ENCODE results near the gene CDH1.

The CDH1 gene

DNA sequence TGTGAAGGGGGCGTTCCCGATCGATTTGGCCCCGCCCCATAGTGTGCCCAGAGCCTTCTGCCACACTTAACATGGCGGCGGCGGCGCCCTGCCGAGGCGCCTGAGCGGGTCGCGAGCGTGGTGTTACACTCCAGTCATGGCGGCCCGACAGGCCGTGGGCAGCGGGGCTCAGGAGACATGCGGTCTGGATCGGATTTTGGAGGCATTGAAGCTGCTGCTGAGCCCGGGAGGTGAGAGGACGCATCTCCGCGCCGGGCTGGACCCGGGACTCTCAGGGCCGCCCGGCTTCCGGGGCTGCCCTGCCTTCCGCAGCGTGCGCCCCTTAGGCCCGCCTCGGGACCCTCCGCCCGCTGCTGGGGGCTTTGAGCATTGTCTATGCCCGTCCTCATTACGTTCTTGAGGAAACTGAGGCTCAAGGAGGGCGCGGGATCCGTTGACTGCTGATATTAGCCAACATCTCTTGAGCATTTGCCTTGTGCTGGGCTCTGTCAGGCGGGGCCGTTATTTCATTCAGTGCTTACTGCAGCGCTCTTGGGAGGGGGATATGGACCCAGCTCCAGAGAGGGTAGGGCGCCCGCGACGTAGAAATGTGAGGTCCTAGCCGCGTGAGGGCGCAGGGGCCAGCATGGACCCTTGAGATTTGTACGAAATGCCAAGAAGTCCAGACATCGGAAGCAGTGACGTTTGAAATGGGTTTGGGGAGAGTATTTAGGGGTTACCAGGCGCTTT, 106.6 kb downstream of the CDH1 start, which contains the start of gene TANGO6:
Gene TANGO6 (plus strand): TSS at position 50 of the 729 bp plus-strand sequence. CDS start 87 bp downstream, at position 137.
- peak; percentile 75 to 82 for DNase-seq (ENCODE audit: extremely low read depth in 1 of 2, low read depth in 1 of 2)

DNA sequence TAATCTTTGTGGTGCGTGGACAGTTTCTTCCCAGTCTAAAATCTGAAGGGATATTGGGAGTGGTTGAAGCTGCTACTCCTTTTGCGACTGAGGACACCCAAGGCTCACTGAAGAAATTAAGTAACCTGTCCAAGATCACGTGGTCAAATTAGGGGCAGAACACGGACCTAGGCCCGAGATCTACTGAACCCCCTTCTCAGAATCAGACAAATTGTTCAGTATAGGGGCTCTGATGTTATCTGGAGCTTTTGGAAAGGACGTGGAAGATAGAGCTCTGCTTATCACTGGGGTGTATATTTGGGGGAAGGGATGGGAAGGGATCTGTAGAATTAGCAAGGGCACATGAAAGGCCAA, 107.1 kb downstream of the CDH1 start:
- no peak for DNase-seq (ENCODE audit: extremely low read depth in 1 of 2, low read depth in 1 of 2)

DNA sequence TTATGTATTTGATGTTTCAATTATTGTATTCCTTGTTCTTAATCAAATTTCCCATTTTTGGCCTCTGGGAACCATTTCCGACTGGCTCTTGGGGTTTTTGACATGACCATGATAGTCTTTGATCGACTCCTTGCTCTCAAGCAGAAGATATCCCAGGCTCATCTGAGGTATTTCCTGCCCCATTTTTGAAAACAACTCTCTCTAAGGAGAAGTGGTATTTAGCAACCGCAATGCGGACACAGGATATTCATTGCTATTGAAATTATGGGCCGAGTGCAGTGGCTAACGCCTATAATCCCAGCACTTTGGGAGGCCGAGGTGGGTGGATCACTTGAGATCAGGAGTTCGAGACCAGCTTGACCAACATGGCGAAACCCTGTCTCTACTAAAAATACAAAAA, 111.7 kb downstream of the CDH1 start:
- no peak for DNase-seq (ENCODE audit: extremely low read depth in 1 of 2, low read depth in 1 of 2)

DNA sequence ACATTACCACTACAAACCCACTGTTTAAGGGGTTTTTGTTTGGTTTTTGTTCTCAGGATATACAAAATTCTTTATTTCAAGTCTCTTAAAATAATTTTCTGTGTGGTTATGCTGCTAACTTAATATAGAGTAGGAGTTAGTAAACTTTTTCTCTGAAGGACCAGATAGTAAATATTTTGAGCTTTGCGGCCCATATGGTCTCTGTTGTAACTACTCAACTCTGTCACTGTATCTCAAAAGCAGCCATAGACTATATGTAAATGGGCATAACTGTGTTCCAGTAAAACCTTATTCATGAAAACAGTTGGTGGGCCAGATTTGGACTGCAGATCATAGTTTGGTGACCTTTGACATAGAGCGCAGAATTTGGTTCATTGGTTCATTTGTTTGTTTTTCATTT, 113.4 kb downstream of the CDH1 start:
- DNase-seq (ENCODE audit: extremely low read depth in 1 of 2, low read depth in 1 of 2) = no peak

DNA sequence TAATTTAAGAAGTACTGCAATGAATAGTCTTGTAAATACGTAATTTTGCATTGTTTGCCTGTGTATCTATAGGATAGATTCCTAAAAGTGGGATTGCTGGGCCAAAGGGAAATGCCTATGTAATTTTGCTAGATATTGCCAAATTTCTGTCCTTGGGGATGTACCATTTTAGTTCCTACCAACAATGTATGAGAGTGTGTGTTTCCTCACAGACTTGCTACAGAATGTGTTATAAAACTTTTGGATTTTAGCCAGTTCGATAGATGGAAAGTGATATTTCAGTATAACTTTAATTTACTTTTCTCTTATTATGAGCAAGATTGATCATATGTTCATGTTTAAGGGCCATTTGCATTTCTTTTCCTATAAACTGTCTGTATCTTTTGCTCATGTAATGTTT, 114.5 kb downstream of the CDH1 start:
- DNase-seq (ENCODE audit: extremely low read depth in 1 of 2, low read depth in 1 of 2) = no peak

DNA sequence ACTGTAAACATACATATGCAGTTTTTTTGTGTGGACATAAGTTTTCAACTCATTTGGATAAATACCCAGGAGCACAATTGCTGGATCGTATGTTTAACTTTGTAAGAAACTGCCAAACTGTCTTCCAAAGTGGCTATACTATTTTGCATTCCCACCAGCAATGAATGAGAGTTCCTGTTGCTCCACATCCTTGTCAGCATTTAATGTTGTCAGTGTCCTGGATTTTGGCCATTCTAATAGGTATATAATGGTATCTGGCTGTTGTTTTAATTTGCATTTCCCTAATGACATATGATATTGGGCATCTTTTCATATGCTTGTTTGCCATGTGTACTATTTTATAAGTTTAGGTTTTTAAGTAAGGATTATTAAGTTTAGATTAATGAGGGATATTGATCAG, 120.4 kb downstream of the CDH1 start:
- DNase-seq (ENCODE audit: extremely low read depth in 1 of 2, low read depth in 1 of 2) = no peak

DNA sequence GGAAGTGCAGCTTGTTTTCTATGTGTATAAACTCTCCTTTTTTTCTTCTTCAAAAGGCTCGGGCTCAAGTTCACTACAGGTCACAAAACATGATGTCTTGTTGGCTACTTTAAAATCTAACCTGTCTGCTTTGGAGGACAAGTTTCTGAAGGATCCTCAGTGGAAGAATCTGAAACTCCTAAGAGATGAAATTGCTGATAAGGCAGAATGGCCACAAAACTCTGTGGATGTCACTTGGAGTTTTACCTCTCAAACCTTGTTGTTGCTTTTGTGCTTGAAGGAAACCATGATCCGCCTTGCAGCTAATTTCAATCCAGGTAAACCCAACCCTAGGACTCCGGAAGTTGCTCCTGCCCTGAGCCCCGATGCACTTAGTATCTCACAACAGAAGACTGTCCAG, 122.7 kb downstream of the CDH1 start:
- DNase-seq (ENCODE audit: extremely low read depth in 1 of 2, low read depth in 1 of 2) = no peak

DNA sequence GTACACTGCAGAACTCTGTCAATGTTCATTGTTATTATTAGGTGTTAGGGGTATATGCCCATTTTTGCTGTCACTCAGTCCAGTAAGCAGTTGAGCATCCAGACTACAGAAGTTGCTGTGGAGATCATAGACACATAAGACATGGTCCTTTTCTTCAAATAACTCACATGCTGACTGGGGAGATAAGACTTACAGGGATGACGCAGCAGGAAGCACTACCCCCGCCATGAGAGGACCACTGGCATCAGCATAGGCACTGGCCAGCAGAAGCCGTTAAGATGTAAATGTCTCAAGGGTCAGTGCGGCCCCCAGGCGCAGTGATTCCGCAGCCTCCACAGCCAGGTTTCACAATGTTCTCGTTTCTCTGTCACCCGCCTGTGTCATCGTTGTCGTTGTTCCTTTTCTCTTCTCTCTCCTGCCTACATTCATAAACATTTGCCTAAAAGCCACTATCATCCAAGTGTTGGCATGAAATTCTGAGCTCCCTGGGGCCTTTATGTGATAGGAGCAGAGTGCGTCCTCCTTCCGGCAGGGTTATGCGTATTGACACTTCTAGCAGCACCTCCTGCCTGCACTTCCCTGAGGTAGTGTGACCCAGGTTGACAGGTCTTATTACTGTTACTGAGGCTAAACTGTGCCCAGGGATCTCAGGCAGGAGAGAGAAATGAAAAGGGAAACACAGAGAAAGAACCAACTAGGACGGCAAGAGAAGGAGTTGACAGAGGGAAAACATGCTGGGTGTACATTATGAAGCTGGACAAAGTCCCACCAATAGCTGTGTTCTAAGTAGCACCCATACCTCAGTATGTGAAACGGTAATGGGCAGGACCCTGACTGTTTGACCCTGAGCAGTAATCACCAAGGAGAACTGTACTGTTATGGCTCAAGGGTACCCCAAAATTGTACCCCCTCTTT, 124.1 kb downstream of the CDH1 start:
- no peak for DNase-seq (ENCODE audit: extremely low read depth in 1 of 2, low read depth in 1 of 2)

DNA sequence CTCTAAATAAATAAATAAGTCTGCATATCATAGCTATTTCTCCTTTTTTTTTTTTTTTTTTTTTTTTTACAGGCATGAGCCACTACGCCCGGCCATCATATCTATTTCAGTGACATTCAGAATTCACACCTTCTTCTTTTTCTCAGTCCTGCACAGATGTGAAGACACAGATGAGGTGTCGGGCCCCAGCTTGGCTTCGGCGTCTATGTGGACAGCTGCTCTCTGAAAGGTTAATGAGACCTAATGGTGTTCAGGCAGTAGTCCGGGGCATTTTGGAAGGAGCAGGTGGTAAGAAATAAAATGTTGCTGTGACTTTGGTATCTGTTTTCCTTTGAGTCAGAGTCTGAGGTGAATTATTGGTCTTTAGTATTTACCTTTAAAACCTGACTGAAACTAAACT, 129.8 kb downstream of the CDH1 start:
- DNase-seq (ENCODE audit: extremely low read depth in 1 of 2, low read depth in 1 of 2) = no peak

DNA sequence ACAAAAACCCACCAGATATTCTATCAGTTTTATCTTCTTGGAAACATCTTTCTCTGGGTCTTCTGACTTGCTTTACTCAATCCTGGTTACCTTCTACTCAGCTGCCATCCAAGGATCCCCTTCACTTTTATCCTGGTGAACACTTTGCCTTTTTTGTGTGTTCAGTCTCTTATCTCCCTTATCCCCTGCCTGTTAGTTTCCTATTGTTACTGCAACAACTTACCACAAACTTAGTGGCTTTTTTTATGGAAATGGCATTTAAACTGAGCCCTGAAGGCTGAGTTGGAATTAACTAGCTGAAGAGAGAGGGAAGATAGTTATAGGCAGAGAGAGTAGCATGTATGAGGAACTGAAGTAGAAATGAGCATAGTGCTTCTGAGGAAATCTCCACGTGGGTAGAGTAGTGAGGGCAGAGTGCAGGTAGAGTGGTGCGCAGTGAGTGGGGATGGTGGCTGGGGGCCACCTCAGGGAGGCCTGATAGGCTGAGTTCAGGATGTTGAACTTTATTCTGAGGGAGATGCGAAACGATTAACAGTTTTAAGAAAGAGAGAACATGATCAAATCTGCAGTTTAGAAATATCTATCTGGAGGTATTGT, 132.5 kb downstream of the CDH1 start:
- no peak for DNase-seq (ENCODE audit: extremely low read depth in 1 of 2, low read depth in 1 of 2)

DNA sequence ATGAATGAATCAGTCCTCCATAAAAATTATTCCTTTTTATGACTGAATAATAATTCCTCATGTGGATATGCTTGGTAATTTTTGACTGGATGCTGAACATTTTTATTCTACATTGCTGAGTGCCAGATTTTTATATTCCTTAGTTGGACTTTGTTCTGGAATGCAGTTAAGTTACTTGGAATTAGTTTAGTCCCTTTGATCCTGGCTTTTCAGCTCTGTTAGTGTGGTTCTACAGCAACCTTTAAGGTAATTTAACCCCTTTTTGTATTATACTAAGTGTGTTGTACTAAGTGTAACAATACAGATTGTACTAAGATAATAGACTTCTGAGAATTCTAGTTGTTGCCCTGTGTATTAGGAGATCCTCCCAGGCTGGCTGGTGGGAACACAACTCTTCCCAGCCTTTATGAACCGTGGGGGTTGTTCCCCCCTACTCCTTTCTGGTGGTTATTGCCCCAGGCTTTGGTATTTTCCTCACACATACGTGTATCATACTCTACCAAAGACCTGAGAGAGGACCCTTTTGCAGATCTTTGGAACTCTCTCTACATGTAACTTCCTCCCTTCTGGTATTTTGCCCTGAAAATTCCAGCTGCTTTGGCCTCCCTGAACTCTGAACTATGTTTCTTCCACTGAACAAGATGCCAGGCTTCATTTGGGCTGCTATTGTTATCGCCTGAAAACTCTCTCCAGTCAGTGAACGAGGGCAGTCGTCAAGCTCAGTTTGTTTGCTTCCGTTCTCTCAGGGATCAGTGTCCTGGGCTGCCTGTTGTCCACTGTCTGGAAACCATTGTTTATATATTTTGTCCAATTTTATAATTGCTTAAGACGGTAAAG, 136.8 kb downstream of the CDH1 start:
- DNase-seq (ENCODE audit: extremely low read depth in 1 of 2, low read depth in 1 of 2) = no peak

DNA sequence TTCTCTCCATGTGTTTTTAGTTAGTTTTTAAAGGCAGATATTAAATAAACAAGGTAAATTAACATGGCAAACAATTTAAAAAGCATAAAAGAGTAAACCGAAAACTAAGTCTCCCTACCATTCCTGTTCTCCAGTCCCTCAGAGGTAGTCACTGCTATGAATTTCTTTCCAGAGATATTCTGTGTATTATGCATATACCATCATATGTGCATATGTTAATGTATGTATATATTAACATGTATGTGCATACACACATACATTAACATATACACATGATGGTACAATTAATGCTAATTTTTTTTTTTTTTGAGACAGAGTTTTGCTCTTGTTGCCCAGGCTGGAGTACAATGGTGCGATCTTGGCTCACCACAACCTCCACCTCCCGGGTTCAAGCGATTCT, 138.8 kb downstream of the CDH1 start:
- DNase-seq (ENCODE audit: extremely low read depth in 1 of 2, low read depth in 1 of 2) = no peak

DNA sequence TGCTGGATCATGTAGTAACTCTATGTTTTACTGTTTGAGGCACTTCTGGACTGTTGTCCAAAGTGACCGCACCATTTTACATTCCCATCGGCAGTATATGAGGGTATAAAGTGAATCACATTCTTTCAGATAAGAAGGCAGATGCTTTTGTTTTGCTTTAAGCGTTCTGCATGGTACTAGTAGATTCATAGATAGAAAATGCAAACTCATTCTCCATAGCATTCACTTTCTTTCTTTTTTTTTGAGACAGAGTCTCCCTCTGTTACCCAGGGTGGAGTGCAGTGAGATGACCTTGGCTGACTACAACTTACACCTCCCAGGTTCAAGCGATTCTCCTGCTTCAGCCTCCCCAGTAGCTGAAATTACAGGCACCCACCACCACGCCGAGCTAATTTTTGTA, 146.6 kb downstream of the CDH1 start:
- DNase-seq (ENCODE audit: extremely low read depth in 1 of 2, low read depth in 1 of 2) = no peak

DNA sequence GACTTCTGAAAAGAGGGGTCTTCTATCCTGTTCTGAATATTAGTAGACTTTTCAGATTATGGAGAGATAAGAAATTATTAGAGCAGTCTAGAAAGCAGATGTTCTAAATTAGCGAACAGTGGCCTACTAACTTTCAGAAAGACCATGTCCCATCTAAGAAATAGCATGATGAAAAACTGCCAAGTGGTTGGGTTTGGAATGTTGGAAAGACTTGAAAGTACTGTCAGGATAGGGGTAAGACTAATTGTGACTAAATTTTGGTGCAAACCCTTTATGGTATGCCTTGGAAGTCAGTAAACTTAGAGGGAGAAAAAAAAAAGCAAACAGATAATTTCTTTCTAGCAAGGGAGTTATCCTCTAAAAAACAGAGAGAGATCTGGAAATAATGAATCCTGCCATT, 147.3 kb downstream of the CDH1 start:
- DNase-seq (ENCODE audit: extremely low read depth in 1 of 2, low read depth in 1 of 2) = no peak

Measured in activated CD8-positive, alpha-beta memory T cell treated with anti-CD3 and anti-CD28 coated beads for 1 hour (primary cell).